IPS-20b (cell line): ENCODE results near the gene PAM.
"Not testable (repeated sequence)": the region's sequence is repeated elsewhere in the genome, so short reads cannot be mapped to it uniquely, and the experiment has no call there.

Source experiments
- H3K27ac ChIP-seq: one replicate; pipeline ENCODE4 v1.5.1; 2013; ENCODE audit warnings: low read length
- H3K27me3 ChIP-seq: 2 replicates; pipeline ENCODE4 v1.6.1; 2013; ENCODE audit warnings: mild to moderate bottlenecking, low read length, inconsistent platforms; ENCODE audit not compliant: insufficient read depth
- H3K36me3 ChIP-seq: 2 replicates; pipeline ENCODE4 v1.6.1; 2013; ENCODE audit warnings: low read depth, mild to moderate bottlenecking, inconsistent platforms, low read length, moderate library complexity; ENCODE audit not compliant: insufficient read depth
- H3K4me1 ChIP-seq: 2 replicates; pipeline ENCODE4 v1.6.1; 2013; ENCODE audit warnings: mild to moderate bottlenecking, control low read depth, inconsistent platforms, low read length, moderate library complexity; ENCODE audit not compliant: insufficient read depth
- H3K4me3 ChIP-seq: 2 replicates; pipeline ENCODE4 v1.5.1; 2013; ENCODE audit warnings: mild to moderate bottlenecking, low read length, inconsistent platforms
- H3K9ac ChIP-seq: 2 replicates; pipeline ENCODE4 v1.6.1; 2013; ENCODE audit warnings: low read depth, mild to moderate bottlenecking, inconsistent platforms, low read length, moderate library complexity
- H3K9me3 ChIP-seq: 2 replicates; pipeline ENCODE4 v1.6.1; 2013; ENCODE audit warnings: mild to moderate bottlenecking, low read depth, low read length, inconsistent platforms; ENCODE audit not compliant: insufficient read depth

Gene PAM

GRCh38 chr5:102891175-102891574 is 136.1 kb downstream of the PAM start:
- Histone ChIP-seq H3K4me3 (no peak overlapping the region), H3K9me3 (no peaks in the 10 kb centered on the region), H3K9ac (no peak overlapping the region), H3K27ac (no peak overlapping the region), H3K27me3 (no peaks in the 10 kb centered on the region), H3K36me3 (no peaks in the 10 kb centered on the region), H3K4me1 (no peaks in the 10 kb centered on the region)

GRCh38 chr5:102893942-102894341 is 138.8 kb downstream of the PAM start:
- no peak overlapping the region for H3K27ac ChIP-seq
- no peaks in the 10 kb centered on the region for H3K4me1 ChIP-seq
- no peaks in the 10 kb centered on the region for H3K27me3 ChIP-seq
- H3K9ac ChIP-seq = no peak overlapping the region
- no peaks in the 10 kb centered on the region for H3K9me3 ChIP-seq
- H3K4me3 ChIP-seq = no peak overlapping the region
- H3K36me3 ChIP-seq = no peaks in the 10 kb centered on the region

- H3K27me3 ChIP-seq = no peaks in the 10 kb centered on the region
- no peak overlapping the region for H3K27ac ChIP-seq
- H3K4me1 ChIP-seq = peaks cover 6% of the 10 kb centered on the region; the same call in 1 of the 2 replicates
- H3K4me3 ChIP-seq = no peak overlapping the region
- H3K9me3 ChIP-seq = no peaks in the 10 kb centered on the region
- H3K9ac ChIP-seq = no peak overlapping the region
- no peaks in the 10 kb centered on the region for H3K36me3 ChIP-seq
Observed at GRCh38 chr5:102895234-102895633, 140.1 kb downstream of the PAM start.

- Histone ChIP-seq H3K36me3 (no peaks in the 10 kb centered on the region), H3K4me3 (no peak overlapping the region), H3K9me3 (no peaks in the 10 kb centered on the region), H3K27ac (no peak overlapping the region), H3K9ac (no peak overlapping the region), H3K4me1 (peaks cover 6% of the 10 kb centered on the region; the same call in 1 of the 2 replicates), H3K27me3 (no peaks in the 10 kb centered on the region)
Observed at GRCh38 chr5:102895976-102896375, 140.9 kb downstream of the PAM start.

- no peak overlapping the region for H3K9ac ChIP-seq
- H3K4me3 ChIP-seq = no peak overlapping the region
- no peak overlapping the region for H3K27ac ChIP-seq
- no peaks in the 10 kb centered on the region for H3K36me3 ChIP-seq
- H3K27me3 ChIP-seq = no peaks in the 10 kb centered on the region
- H3K4me1 ChIP-seq = peaks cover 6% of the 10 kb centered on the region; the same call in 1 of the 2 replicates
- no peaks in the 10 kb centered on the region for H3K9me3 ChIP-seq
Observed at GRCh38 chr5:102901424-102902134, 146.5 kb downstream of the PAM start.

- Histone ChIP-seq H3K27ac (no peak overlapping the region), H3K9ac (no peak overlapping the region), H3K27me3 (no peaks in the 10 kb centered on the region), H3K4me1 (peaks cover 6% of the 10 kb centered on the region; the same call in 1 of the 2 replicates), H3K36me3 (no peaks in the 10 kb centered on the region), H3K9me3 (0 out of 2 replicates have a peak, but pooled peaks cover 3% of the 10 kb centered on the region), H3K4me3 (no peak overlapping the region)
Observed at GRCh38 chr5:102902135-102902448, 147.0 kb downstream of the PAM start.

- Histone ChIP-seq H3K4me1 (peaks cover 6% of the 10 kb centered on the region; the same call in 1 of the 2 replicates), H3K9ac (no peak overlapping the region), H3K9me3 (0 out of 2 replicates have a peak, but pooled peaks cover 3% of the 10 kb centered on the region), H3K36me3 (no peaks in the 10 kb centered on the region), H3K4me3 (no peak overlapping the region), H3K27ac (no peak overlapping the region), H3K27me3 (no peaks in the 10 kb centered on the region)
Observed at GRCh38 chr5:102902647-102903046, 147.5 kb downstream of the PAM start.

GRCh38 chr5:102903074-102903871 is 148.2 kb downstream of the PAM start:
- no peak overlapping the region for H3K9ac ChIP-seq
- no peaks in the 10 kb centered on the region for H3K27me3 ChIP-seq
- no peak overlapping the region for H3K4me3 ChIP-seq
- no peaks in the 10 kb centered on the region for H3K36me3 ChIP-seq
- H3K9me3 ChIP-seq = 0 out of 2 replicates have a peak, but pooled peaks cover 3% of the 10 kb centered on the region
- H3K4me1 ChIP-seq = peaks cover 6% of the 10 kb centered on the region; the same call in 1 of the 2 replicates
- no peak overlapping the region for H3K27ac ChIP-seq

- no peak overlapping the region for H3K4me3 ChIP-seq
- H3K9me3 ChIP-seq = 0 out of 2 replicates have a peak, but pooled peaks cover 3% of the 10 kb centered on the region
- no peaks in the 10 kb centered on the region for H3K36me3 ChIP-seq
- no peaks in the 10 kb centered on the region for H3K27me3 ChIP-seq
- no peaks in the 10 kb centered on the region for H3K4me1 ChIP-seq
- no peak overlapping the region for H3K27ac ChIP-seq
- no peak overlapping the region for H3K9ac ChIP-seq
Observed at GRCh38 chr5:102905056-102905455, 150.0 kb downstream of the PAM start.

GRCh38 chr5:102907099-102907498 is 152.0 kb downstream of the PAM start:
- not testable (repeated sequence) for H3K27ac ChIP-seq, H3K4me3 ChIP-seq, H3K27me3 ChIP-seq, H3K9me3 ChIP-seq, H3K36me3 ChIP-seq, H3K4me1 ChIP-seq, H3K9ac ChIP-seq

GRCh38 chr5:102910240-102911226 is 155.4 kb downstream of the PAM start:
- Histone ChIP-seq H3K9ac (no peak overlapping the region), H3K9me3 (0 out of 2 replicates have a peak, but pooled peaks cover 3% of the 10 kb centered on the region), H3K36me3 (peaks cover 8% of the 10 kb centered on the region; the same call in 1 of the 2 replicates), H3K4me3 (no peak overlapping the region), H3K4me1 (no peaks in the 10 kb centered on the region), H3K27me3 (no peaks in the 10 kb centered on the region), H3K27ac (no peak overlapping the region)
